HG03460 (cell line): Measurements from ENCODE around the gene ZNF831.

Experiments used
- ATAC-seq: cut with Tn5 transposase; IDR thresholded peaks from one replicate; pipeline ENCODE4 v1.9.1; 2021; ENCODE audit not compliant: unreplicated experiment

Gene ZNF831

DNA sequence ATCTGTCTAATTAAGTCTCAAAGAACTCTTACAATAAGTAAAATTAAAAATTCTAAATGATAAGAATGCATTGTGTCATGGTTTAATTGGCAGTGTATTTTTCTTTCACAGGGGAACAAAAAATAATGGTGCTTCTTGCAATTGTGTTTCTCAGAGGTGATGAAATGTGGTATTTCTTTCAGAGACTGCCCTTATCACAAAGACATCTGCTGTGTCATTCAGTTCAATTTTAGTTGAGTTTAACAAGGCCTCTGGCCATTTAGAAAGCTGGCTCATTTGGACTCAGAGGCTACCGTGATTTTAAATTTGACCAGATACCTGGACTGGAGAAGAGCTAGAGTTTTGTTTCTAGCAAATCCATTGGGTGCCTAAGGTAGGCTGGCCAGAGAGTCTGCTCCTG, 23.6 kb upstream of the ZNF831 start:
- ATAC-seq, result no peak

DNA sequence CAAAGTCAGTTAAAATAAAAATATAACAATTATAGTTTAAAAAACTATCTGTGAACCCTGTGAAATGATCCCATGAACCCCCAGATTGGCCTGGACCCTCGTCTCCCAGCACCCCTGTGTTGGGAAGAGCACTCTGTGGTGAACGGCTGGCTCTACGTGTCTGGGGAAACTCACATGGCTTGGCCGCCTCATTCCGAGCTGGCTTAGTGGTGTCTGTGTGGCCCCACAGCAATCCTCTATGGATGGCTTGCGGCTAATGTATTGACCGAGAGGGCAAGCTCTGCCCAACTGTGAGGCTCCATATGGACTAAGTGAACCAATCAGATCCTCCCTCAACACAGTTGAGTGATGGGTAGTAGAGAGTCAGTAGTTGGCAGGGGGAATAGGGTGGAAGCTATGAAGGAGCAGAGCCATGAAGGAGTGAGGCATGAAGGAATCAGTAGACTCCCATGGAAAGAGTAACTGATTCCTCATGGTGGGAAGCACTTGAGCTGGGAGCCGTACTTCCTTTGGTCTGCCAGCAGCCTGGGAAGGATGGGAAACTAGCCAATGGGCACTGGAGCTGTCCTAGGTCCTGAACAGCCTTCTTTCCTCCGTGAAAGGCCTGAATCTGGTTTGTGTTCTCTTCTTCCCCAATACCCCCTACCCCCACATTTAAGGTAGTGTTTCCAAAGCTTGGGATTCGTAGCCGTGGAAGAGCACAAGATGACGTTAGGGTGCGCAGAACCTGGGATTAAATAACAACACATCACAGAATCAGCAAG, 21.6 kb upstream of the ZNF831 start:
- ATAC-seq, result no peak

DNA sequence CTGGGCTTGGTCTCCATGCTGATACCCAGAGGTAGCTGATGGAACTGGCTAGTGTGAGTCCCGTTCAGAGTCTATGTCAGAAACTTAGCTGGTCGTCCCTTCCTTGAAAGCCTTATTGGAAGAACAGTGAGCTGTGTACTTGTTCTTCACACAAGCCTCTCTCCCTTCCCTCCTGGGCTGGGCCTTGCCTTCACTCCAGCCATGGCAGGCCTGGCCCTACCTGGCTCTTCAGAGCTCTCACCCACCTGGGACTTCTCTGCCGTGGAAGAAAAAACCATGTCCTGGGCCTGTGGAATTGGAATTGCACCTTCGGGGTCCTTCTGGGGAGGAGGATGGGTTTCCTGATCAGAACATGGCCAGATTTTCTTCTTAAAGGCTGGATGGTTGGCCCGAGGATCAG, 20.3 kb upstream of the ZNF831 start:
- ATAC-seq, result no peak

DNA sequence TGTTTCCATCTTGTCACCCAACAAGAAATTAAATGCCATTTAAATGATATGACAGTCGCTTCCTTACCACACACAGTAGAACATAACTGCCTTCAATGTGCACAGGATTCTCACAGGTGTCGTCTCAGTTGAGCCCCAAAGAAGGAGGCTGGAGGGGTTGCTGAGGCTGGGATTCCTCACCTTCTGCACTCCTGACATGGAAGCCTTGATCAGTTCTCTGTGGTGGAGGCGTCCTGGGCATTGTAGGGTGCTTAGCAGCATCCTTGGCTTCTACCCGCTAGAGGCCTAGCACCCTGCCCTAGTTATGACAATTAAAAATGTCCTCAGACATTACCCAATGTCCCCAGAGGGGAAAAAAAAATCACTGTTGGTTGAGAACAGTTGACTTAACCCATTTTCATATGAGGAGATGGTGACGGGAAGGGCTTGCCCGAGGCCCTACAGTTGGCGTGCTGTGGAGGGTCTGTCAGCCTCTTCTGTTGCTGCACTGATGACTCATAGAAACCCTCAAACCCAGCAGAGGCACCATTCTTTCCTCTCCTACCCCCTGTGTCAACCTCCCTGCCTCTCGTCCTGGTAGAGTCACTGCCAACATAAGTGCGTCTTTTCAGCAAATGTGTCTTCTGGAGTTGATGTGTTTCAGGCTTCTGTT, 19.3 kb upstream of the ZNF831 start:
- ATAC-seq, result no peak

DNA sequence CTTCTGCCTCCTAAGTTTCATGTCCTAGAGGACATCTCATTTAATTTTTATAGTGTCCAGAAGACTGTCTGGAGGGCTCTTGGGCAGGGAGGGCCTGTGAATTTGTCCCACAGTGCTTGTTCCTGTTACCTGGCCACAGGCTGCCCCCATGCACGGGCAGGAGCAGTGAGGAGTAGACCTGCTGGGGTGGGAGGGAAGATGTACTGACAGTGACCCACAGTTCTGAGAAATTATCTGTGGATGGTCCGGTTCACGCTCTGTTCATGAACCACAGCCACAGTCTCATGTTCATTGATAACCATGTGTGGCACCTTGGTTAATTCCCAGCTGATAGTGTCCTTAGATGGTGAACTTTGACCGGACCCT, 18.8 kb upstream of the ZNF831 start:
- ATAC-seq, result no peak

DNA sequence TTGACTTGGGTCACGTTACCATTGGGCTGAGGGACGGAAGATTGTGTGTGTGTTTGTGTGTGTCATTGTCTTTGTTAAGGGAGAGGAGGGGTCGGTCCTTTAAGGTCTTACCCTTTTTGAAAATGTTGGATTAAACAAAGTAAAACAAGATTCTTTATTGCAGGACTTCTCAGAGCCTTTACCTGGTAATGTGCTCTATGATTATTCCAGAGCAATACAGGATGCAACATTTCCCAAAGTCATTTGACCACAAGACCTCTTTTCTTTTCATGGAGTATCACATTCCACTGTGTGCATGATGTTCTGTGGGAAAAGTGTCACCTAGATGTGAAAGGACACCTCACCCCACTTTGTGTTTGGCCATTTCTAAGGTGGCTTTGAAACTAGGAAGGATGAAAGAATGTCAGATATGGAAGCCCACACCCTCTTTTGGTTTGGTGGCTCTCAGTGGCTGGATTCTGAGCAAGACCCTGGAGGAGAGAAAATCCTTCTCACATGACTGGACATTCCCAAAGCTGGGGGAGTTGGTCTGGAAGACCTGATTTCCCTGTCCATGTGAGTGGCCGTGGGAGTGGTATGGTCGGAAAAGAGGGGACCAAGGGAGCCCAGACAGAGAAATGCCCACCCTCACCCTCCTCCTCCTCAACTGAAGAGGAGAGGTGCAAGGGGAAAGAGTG, 18.2 kb upstream of the ZNF831 start:
- ATAC-seq, result no peak

DNA sequence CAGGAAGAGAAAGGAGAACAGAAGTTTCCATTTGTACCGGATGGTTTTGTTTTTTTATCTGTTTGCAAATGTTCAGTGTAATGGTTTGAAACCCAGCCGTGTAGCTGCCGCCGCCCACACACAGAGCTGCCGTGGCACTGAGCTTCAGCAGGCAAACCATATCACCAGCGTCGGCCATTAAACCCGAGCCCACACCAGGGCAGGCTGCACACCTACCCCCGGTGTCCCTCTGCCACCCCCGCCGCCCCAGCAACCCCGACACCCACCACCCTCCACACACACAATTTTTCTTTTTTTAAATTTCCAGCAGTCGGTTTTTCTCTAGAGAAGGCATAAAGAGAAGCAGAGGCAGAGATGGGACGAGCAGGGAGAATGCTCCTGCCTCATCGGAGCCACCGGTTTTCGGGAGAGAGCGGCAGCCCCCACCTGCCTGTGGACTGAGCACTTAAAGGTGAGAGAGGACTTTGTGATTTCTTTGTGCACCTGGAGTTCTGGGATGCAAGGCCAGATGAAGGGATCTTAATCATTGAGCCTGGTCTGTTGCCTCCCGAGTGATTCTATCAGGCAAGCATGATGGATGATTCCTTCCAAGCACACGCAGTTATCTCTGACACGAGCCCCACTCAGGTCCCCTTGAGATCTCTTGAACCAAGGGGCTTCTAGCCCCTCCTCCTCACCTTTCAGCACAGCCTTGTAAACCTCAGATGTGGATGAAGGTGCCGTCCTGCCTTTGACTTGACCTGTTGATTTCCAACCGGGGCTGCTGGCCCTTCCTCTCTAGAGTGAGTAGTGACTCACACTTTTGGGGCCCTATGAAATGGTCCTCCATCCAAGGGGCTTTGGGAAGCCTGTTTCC, 17.5 kb upstream of the ZNF831 start:
- no peak for ATAC-seq

DNA sequence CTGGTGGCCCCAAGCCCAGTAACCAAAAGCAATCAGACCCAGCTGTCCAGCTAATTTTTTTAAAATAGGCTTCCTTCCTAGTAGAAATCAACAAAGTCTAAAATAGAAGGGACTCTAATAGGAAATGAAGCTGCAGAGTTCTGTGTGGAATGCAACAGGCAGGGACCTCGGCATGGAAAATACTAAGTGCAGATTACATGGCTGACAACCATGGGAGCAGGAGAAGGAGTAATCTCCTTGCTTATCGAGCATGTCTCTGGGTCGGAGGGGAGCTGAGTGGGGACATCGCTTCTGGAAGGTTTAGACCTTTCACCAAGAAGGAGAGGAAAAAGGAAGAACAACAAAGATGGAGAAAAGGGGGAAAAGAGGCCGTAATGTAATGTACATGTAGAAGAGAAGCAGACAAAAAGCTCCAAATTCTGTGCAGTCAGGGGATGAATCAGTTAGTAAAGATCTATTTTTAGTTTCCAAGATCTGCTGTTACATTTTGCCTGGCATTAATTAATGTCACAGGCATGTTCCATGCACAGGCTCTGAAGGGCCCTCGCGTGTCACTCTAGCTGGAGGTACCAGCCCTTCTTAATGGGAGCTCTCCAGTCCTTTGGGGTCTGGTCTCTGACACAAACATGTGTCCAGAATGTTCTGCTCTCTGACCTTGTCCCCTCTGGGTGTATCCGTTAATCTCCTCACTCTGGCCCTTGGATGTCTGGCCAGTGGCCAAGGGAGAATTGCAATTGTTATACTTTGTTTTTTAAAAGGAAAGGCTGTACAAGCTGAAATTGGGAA, 16.6 kb upstream of the ZNF831 start:
- no peak for ATAC-seq

DNA sequence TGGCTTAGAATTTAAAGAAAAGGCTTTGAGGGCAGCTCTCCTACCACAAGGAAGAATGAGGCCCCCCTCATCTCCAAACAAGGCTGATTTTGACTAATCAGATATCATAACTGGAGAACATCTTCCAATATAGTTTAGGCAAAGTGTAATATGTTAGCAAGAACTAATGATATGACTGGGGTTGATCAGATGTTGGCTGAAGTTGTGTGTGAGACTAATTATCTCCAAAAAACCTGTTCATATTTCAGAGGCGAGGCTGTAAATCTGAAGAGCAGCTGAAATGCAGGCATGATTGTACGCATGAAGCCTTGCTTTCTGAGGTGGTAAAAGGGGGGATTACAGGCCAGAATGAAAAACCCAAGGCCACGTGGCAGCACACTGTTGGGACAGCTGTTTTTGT, 16.0 kb upstream of the ZNF831 start:
- no peak for ATAC-seq

DNA sequence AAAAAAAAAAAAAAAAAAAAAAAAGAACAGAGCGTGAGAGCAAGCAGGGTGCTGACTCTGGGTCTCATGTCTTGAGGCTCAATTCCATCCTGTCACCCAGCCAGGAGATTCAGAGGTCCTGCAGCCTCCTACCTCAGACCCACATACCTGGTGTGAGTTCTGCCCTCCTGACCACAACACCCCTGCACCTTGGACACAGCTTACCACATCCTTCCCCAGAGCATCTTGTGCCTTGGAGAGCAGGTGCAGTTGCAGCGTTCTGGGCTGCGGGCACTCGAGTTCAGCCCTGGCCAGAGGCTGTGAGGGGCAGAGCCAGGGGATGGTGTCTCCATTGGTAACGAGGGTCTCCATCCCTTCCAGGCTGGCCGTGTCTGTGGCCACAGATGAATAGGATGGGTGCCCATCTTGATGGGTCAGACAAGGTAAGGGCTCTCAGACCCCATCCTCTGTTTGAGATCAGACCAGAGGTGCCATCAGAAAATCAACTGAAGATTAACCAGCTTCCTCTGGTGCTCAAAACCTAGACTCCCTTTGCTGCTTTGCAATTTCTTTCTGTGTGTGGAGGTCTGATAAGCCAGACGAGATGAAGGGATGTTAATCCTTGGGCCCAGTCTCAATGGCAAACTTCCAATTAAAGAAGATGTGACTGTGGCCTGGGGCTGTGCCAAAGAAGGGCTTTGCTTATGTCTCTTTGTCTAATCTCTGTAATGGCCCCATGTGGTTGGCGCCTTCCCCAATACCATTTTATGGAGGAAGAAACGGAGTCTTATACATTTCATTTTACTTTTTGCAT, 14.7 kb upstream of the ZNF831 start:
- no peak for ATAC-seq

DNA sequence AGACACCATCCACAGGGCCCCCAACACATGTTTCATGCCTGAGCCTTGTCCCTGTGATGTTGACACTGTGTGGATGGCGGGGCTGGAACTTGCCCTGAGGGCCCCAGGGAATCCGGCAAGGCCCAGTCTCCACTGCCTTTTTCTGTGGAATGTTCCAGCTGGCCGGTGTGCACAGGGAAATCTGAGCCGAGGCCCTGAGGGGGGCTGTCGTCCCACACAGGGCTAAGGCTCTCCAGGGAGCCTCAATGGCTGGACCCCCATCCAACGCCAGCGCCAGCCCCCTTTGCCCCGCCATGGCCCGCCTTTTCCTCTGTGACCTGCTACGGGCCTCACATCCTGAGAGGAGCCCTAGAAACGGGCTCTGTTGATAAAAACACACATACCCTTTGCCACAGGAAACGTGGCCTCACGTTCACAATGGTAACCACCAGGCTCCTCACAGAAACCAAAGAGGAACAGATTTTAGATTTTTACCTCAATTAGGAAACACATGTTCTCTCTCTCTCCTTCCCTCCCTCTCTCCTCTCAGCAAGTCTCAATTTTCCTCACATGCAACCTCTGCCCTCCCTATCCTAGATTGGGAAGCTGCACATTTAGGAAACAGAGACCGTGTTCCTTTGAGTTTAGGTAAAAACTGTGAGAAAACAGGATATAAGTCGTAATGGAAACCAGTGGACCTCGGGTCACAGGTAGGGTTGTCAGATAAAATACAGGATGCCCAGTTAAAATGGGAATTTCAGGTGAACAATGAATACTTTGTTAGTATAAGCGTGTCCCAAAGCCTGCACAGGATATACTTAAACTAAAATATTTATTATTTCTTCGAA, 13.7 kb upstream of the ZNF831 start:
- ATAC-seq, result no peak

DNA sequence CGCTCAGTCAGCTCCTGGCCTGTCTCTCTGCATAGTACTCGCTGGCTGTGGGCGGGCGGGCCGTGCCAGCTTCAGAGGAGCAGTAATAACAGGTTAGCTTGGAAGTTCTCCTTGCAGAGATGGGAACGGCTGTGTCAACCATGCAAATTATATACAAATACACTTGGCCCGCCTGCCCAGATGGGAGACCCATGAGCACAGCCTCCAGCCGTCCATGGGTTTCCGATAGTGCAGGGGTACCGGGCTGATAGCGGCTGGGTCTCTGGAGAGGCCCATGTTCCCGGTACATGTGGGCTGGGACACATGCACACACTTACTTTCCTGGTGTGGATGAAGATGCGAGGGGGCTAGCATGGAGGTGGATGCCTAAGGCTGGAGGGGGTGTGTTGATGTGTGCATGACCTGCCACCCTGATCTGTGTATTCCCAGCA, 12.8 kb upstream of the ZNF831 start:
- no peak for ATAC-seq

DNA sequence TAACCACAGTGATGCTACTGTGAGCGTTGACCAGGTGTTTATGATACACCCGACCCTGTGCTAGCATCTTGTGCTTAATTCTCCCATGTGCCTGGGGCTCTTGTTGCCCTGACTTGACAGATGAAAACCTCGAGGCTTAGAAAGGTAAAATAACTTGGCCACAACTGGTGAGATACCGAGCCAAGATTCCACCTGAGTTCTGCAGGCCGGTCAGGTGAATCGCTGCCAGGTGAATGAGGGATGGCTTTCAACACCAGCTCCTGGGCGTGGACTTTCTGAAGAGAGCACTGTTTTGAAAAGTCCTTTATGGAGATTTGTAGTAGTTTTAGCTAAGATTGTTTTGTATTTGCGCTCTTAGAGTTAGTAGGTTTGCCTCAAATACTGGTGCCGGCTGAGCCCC, 12.2 kb upstream of the ZNF831 start:
- no peak for ATAC-seq

DNA sequence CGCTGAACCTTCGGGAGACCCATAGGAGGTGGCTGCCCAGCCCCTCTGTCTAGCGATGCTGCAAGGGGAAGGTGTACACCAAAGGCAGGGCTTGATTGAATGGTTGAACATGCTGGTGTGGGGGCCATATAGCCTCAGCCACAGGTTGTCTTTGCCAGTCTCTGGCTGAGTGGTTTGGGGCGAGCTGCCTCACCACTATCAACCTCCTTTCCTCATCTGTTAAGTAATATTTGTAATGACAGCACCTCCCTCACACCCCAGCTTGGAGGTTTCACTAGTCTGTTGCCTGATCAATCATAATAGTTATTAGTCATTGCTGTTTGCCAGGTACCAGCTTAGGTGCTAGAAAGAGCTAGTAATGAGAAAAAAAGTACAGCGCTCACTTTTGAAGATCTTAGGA, 11.8 kb upstream of the ZNF831 start:
- no peak for ATAC-seq

DNA sequence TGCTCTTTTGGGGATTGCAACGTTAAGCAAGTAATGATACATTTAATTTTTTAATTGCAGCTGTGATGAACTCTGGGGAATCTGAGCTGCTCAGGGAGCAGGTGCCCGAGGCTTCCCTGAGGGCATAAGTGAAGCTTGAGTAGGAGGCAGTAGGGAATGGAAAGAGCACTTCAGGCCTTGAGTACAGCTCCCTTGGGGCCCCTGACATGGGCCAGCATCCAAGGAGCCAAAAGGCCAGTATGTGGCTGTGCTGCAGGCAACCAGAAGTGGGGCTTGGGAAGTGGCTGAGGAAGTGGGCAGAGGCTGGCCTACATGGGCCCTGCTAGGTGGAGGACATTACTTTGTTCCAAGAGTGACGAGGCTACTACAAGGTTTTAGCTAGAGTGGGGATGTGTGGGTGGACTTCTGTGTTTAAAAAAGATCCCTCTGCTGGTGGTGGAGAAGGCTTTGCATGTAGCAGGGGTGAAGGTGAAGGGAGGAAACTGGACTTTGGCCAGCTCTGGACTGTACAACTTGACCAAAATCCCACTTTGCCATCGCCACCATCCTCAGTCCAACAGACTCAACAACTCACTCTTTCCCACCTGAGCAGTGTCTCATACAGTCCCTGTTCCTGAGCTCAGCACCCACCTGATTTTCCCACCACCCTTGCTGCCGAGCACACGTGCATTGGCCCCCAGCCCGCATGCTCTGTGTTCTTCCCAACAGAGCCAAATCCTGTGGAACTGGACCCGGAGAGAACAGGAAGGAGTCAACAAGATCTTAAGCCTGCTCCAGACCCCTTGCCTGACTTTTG, 10.9 kb upstream of the ZNF831 start:
- no peak for ATAC-seq

DNA sequence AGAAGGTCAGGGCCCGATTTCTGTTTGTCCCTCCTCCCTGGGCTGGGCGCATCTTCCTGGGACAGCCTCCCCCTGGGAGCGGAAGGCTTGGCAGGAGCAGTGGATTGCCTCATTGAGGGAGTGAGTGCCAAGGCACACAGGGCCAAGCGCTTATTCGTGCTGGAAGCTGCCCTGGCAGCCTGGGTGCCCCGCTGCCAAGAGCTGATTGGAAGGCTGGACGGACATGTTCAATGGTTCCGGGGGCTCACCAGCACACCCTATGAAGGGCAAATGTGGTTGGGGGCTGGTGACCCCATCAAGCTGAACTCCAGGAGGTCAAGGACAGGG, 10.3 kb upstream of the ZNF831 start:
- ATAC-seq, result no peak

DNA sequence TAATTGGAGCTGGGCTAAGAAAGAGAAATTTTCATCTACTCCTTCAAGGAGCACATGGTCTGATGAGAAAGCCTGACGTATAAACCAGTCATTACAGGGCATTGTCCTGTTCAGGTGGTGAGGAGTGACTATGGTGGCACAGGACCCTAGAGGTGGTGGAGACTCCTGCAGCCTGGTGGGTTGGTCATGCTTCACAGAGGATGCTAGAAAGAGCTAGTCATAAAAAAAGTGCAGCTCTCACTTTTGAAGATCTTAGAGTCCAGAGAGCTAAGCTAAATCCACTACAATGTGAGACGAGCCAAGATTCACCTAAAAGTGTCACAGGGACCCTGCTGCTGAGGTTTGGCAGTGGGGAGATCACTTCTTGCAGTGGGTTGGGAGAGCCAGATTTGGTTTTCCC, 9.8 kb upstream of the ZNF831 start:
- ATAC-seq, result no peak

DNA sequence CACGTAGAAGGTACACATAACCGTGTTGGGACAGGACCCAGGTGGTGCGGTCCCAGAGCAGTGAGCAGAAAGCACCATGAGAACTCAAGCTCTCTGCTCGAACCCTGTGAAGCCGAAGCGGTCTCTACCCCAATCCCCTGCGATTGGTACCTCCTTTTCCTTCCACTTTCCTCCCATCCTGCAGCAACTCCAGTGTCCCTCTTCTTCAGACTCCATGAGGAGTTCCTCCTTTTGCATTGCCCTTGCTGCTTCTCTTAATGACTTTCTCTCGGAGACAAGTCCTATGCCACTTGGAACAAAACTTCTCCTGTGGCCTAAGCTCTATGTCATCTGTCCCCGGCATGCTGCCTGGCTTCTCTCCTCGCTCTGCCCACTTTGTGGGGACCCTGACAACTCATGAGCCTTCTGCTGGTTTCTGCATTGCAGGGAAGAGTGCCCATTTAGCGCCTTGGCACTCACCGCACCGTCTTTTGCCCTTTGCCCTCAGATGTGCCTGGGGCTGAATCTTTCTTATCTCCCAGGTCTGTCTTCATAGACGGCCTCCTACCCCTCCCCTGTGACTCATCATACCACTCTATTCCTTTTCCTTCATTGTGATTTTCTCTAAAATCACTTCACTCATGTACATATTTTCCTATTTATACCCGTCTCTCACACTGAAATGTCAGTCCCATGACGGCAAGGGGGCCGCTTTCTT, 9.2 kb upstream of the ZNF831 start:
- ATAC-seq, result no peak
